ENCODE results near the gene CAPZB. TPM values are rescaled to one million over a fixed set of nuclear protein-coding genes. Genes with fewer than 3 reads are reported as not detected.

Gene CAPZB
- total RNA-seq, 1 experiment from 2014 or later, result 491 TPM

GRCh38 chr1:19425646-19426239, 59.6 kb downstream of the CAPZB start:
- Histone ChIP-seq H3K4me1 (ENCODE audit: control insufficient read depth, insufficient read depth, low read length) (peaks cover 79% of the 10 kb centered on the region), H3K36me3 (ENCODE audit: control insufficient read depth, insufficient read depth, low read length) (no peaks in the 10 kb centered on the region), H3K27me3 (ENCODE audit: control insufficient read depth, insufficient read depth, low read length) (no peaks in the 10 kb centered on the region), H3K4me3 (ENCODE audit: low read depth in 2 of 2, low read length in 2 of 2) (no peak overlapping the region), H3K27ac (ENCODE audit: low read length) (0 out of 2 replicates have a peak overlapping the region, but pooled peaks have one; percentile 46), H3K9me3 (ENCODE audit: control insufficient read depth, insufficient read depth, low read depth, low read length) (no peaks in the 10 kb centered on the region)
- TF ChIP-seq TCF7L2 (IDR thresholded peaks at IDR 0.05; ENCODE audit: low read depth, low read length) (no peak), CTCF (IDR thresholded peaks at IDR 0.05) (no peak), POLR2AphosphoS5 (IDR thresholded peaks at IDR 0.05; ENCODE audit: low read depth, low read length) (no peak), SIN3A (IDR thresholded peaks at IDR 0.05; ENCODE audit: borderline replicate concordance, insufficient read depth, low read depth, low read length) (no peak), REST (IDR thresholded peaks at IDR 0.05; ENCODE audit: insufficient read depth in 1 of 2, low read depth in 2 of 2, low read length in 1 of 2) (no peak)
- ChIA-PET POLR2A (interaction anchor here (0.6 kb wide), 1 partner anchor 15 kb away, joined by 3 read pairs; no protein-coding TSS in a partner anchor), CTCF (no interaction called here)
- in situ Hi-C loops (cut with HindIII; ENCODE audit: low pct_unique_long_range_greater_than_20kb, low sequenced_read_pairs) (no loop called here), intact Hi-C loops (cut with micrococcal nuclease; ENCODE audit: unreplicated experiment) (no loop called here)
- DNase-seq (ENCODE audit: low read depth, low spot score), result no peak
- ATAC-seq, result no peak
- no TSS peak for BruUV-seq (replicated peaks)

- intact Hi-C loops (cut with micrococcal nuclease; ENCODE audit: unreplicated experiment) (no loop called here), in situ Hi-C loops (cut with HindIII; ENCODE audit: low pct_unique_long_range_greater_than_20kb, low sequenced_read_pairs) (no loop called here)
- no TSS peak for BruUV-seq (replicated peaks)
- peaks cover 73% of the 10 kb centered on the region for H3K4me1 ChIP-seq (ENCODE audit: control insufficient read depth, insufficient read depth, low read length)
- DNase-seq (ENCODE audit: low read depth, low spot score), result no peak
- H3K4me3 ChIP-seq (ENCODE audit: low read depth in 2 of 2, low read length in 2 of 2), result no peak overlapping the region
- ChIA-PET CTCF (no interaction called here), POLR2A (interaction anchor here (0.6 kb wide), 1 partner anchor 15 kb away, joined by 3 read pairs; no protein-coding TSS in a partner anchor)
- peak; percentile 22; the same call in 1 of the 2 replicates for ATAC-seq
- H3K27ac ChIP-seq (ENCODE audit: low read length), result peak overlapping the region; percentile 52
- H3K27me3 ChIP-seq (ENCODE audit: control insufficient read depth, insufficient read depth, low read length), result no peaks in the 10 kb centered on the region
- H3K9me3 ChIP-seq (ENCODE audit: control insufficient read depth, insufficient read depth, low read depth, low read length), result no peaks in the 10 kb centered on the region
- H3K36me3 ChIP-seq (ENCODE audit: control insufficient read depth, insufficient read depth, low read length), result no peaks in the 10 kb centered on the region
- TF ChIP-seq REST (IDR thresholded peaks at IDR 0.05; ENCODE audit: insufficient read depth in 1 of 2, low read depth in 2 of 2, low read length in 1 of 2), result no peak
- TF ChIP-seq TCF7L2 (IDR thresholded peaks at IDR 0.05; ENCODE audit: low read depth, low read length), result no peak
- no peak for TF ChIP-seq SIN3A (IDR thresholded peaks at IDR 0.05; ENCODE audit: borderline replicate concordance, insufficient read depth, low read depth, low read length)
- TF ChIP-seq CTCF (IDR thresholded peaks at IDR 0.05), result no peak
- no peak for TF ChIP-seq POLR2AphosphoS5 (IDR thresholded peaks at IDR 0.05; ENCODE audit: low read depth, low read length)
These were observed 60.4 kb downstream of the CAPZB start for GRCh38 chr1:19424651-19425570.
